DMS153 (cell line): ENCODE data around the gene DMRTC2.
"Not testable (repeated sequence)": the region's sequence is repeated elsewhere in the genome, so short reads cannot be mapped to it uniquely, and the experiment has no call there.

Source experiments
- DNase-seq: peaks from one replicate; lab custom pipeline; 2025; lab: John Stamatoyannopoulos, UW

The DMRTC2 gene

DNA sequence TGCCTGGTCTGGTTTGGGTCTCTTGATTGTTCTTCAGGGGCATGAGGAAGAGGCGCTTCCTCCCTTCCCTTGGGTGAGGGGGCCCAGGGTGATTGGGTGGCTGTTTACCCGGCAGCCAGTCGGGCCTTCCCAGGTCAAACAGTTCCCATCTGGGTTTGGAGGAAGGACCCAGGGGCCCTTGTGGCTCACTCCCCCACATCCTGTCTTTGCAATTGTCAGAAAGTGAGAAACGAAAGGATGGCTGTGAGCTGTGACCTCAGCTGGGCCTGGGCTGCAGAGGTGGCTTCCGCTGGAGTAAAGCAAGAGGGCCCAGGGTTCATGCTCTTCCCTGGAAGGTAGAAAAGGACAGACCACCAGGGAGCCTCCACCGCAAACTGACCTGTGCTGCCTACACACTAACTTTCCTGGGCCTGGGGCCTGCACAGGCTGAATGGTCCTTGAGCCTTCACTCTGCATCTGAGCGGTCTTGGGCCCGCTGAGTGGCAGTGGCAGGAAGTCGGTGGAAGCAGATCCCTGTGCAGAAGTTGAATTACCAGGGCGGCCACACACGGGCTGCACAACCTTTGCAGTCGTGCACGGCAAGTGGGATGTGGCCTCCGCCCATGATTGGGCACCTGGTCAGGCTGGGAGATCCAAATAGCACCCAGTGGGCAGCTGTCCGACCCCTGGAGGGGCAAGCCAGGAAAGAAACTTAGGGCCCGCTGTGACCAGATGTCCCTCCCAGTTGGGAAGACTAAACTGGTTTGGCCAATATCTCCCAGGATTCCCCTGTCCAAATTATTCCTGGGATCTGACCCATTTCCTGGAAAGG is 26.9 kb downstream of the DMRTC2 start:
- DNase-seq, result no peak

DNA sequence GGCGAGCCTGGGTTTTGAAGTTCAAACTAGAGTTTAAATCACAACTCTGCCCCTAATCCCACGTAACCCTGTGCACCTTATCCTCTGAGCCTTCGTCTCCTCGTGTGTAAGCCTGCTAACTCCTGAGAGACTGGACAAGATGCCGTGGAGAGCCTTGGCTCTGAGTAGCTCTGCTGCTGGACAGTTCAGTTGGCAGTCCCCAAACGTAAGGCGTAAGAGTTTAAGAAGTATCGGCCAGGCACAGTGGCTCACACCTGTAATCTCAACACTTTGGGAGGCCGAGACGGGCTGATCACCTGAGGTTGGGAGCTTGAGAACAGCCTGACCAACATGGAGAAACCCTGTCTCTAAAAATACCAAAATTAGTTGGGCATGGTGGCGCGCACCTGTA is 27.5 kb downstream of the DMRTC2 start:
- DNase-seq, result no peak

DNA sequence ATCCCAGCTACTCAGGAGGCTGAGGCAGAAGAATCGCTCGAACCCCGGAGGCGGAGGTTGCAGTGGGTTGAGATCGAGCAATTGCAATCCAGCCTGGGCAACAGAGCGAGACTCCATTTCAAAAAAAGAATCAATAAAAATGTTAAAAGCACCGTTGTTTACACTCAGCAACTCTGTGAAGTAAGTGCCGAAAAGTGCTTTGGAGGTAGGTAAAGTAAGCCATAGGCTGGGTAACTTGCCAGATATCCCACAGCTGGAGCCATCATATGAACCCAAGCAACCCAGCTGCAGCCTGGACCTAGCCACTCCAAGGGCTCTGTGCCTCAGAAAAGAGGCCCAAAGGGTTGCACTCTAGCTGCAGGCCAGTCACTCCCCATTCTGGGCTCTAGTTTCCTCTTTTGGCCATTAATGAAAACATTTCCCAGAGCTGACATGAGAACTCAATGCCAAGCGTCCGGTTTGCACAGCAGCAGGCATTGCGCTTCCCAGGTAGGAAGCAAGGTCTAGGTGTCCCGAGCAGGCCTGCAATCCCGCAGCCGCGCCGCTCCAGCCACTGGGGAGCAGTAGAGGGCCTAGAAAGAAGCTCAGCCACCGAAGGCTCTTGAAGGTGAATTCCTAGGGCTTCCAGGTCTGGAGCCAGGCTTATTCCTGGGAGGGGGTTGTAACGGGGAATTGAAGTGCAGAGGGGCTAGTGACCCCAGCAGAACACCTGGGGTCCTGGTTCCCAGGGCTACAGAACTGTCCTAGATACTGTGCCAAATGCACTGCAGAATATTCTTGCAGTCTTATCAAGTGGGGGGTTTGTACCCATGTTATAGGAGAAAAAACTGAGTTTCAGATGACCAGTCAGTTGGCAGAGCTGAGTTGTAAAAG is 28.2 kb downstream of the DMRTC2 start:
- peak; percentile 74 for DNase-seq

DNA sequence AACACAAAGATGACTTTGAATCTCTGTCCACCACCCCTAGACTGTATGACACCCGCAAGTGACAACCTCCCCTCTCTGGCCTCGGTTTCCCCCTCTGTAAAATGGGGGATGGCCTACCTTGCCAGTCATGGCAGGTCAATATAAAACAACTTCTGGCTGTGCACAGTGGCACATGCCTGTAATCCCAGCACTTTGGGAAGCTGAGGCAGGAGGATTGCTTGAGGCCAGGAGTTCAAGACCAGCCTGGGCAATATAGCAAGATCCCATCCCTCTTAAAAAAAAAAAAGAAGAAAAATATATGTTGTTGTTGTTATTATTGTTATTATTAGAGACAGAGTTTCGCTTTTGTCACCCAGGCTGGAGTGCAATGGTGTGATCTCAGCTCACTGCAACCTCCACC is 31.1 kb downstream of the DMRTC2 start:
- DNase-seq, result not testable (repeated sequence)

DNA sequence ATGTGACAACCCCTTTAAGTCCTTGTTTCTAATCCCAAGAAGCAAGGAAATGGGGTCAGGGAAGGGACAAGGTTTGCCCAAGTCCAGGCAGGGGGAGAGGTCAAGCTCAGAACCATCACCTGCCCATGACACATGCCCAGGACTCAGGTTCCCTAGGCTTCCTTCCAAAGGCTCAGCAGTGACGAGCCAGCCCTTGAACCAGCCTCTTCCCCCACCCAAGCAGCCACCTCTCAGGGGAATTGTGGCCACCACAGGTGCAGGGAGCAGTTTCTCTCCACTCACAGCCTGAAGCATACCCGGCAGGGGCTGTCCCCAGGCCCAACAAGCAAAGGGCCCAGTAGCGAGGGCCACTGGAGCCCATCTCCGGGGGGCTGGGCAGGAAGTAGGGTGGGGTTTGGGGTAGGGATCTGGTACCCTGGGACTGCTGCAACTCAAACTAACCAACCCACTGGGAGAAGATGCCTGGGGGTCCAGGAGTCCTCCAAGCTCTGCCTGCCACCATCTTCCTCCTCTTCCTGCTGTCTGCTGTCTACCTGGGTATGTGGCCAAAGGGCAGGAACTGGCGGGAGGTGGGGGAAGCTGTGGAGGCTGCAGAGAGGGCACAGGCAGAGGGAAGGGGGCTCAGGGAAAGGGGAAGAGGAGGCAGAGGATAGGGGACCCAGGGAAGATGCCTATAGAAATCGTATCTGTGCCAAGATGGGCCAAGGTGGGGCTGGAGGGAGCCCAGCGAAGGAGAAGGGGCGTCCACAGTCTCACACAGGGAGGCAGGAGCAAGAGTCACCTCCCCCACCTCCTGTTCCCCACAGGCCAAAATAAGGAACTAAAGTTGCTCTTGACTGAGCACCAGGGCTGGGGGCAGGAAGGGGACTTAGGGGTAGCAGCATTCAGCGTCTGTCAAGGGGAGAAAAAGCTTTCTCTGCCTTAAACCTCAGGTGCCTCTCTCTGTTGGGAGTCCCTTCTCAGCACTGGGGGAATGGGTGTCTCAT is 32.3 kb downstream of the DMRTC2 start, which contains the start of gene CD79A:
CD79A (plus strand) TSS at position 433 of the 986 bp plus-strand sequence; CDS start at position 459, 26 bp downstream.
- peak; percentile 16 for DNase-seq

DNA sequence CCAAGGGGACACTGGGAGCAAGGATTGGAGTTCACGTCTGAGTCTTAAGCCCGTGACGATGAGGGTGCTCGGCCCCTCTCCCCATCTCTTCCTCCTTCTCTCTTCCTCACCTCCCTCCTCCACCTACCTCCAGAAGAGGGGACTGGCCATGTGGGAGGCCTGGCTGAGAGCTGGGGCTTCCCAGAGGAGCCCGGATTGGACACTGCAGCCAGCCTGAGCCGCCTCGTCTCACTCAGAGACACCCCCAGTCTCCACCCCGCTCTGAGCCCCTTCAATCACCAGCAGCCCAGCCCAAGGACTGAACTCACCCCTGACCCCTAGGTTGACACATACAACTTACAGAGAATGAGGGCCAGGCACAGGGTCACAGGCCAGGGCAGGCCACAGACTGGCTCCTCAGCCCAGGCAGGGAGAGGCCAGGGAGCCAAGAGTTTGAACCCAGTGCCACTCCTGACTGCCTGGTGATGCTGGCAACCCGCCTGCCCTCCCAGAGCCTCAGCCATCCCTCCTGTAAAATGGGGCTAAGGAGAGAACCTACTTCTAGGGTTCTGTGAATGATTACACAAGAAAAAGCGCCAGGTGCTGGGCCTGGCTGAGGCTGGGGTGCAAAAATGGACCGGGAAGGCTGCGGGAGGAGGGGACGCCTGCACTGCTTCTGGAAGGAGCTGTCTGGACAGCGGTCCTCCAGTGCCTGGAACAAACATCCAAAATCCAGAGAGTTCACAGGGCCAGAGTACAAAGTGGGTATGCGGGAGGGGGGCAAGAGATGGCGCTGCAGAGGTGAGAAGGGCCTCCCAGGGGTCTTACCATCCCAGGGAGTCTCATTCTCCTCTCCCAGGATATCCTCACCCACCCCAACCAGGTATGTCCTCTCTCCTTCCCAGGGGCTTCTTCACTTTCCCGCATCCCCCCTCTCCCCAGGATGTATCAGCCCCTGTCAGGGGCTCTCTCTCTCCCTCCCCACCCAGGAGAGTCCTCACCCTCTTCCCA is 33.4 kb downstream of the DMRTC2 start:
- DNase-seq, result no peak

DNA sequence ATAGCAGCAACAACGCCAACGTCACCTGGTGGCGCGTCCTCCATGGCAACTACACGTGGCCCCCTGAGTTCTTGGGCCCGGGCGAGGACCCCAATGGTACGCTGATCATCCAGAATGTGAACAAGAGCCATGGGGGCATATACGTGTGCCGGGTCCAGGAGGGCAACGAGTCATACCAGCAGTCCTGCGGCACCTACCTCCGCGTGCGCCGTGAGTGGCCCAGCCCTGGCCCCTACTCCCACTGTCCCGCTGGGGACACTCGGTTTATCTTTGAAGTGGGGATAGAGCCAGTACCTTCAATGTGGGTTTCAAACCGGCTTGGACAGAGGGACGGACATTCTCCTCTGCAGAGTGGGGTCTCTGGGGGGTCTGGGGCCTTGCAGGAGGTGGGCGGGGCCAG is 34.2 kb downstream of the DMRTC2 start:
- DNase-seq, result no peak

DNA sequence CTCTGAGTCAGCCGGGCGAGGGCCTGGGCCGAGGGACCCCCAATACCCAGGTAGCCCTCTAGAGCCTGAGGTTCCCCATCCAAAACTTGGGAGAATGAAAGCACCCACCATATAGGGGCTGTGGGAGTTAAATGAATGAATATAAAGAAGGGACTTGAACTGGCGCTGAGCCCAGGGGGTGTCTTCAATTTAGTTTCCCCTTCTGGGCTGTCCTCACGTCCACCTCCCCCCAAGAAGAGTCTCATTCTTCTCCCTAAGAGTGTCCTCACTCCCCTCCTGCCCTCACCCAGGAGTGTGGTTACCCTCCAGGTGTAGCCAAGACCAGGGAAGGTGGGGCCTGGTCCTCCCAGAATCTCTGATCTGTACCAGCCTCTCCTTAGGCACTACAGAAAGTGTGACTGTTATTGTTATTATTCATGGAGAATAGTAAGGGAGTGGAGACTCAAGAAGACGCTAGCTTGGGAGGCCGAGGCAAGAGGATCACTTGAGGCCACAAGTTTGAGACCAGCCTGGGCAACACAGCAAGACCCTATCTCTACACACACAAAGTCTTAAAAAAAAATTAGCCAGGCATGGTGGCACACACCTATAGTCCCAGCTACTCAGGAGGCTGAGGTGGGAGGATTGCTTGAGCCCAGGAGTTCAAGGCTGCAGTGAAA is 35.0 kb downstream of the DMRTC2 start:
- DNase-seq, result no peak

DNA sequence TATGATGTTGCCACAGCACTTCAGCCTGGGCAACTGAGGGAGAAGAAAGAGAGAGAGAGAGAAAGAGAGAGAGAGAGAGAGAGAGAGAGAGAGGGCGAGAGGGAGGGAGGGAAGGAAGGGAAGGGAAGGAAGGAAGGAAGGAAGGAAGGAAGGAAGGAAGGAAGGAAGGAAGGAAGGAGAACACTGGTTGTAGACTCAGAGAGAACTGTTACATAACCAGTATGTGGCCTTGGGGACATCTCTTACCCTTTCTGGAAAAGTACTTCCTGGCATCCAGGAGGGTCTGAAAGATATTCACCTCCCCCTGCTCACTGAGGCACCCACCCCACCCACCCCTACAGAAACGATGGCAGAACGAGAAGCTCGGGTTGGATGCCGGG is 35.5 kb downstream of the DMRTC2 start:
- DNase-seq, result no peak

DNA sequence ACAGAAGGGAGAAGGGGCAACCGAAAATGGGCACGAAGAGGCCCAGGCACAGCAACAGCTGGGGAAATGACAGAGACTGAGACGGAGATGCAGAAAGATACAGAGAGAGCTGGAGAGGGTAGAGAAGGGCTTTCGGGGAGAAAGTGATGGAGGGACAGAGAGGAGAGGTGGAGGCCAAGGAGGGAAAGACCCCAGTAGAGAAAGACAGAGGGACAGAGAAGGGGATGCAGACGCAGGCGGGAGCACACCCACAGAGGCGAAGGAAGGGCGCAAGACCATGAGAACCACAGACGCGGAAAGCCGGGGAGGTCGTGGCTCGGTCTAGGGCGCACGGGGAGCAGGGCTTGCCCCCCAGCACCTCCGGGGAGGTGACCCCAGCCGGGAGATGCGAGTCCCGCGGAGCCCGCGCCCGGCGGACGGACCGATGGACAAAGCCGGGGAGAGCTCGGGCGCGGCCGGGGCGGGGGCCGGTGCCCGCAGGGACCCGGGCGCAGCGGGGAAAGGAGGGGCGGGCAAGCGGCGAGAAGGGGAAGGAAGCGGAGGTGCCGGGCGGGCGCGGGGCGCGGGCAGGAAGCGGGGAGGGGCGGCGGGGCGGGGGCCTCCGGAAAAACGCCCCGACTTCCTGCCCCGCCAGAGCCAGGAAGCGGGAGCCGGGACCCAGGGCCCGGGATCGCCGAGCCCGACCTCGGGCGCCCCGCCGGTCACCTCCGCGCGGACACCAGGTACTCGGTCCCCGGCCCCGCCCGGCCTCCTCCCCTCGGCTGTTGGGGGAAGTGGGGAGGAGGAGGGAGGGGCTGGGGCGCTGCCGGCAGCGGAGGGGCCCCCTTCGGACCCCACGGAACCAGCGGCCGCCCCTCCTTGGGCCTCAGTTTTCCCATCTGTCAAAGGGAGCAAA is 38.0 kb downstream of the DMRTC2 start, which contains the start of gene ARHGEF1:
ARHGEF1 (plus strand) TSS at position 617 of the 895 bp plus-strand sequence. CDS start 4,899 bp downstream, outside the sequence.
- DNase-seq, result no peak

DNA sequence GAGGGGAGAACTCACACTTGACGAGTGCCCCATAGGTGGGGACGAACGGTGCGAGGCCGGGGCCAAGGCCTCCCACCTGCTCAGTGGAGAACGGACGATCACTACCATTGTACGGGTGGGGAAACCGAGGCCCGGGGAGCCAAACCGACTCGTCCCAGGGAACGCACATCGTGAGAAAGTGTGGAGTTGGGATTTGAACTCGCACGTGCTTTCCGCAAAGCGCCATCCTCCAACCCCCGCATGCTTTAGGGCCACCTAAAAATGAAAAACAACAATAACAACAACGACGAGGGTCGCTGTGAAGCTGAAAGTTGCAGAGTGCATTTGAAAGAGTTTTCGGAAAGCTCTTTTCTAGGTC is 38.6 kb downstream of the DMRTC2 start:
- no peak for DNase-seq

DNA sequence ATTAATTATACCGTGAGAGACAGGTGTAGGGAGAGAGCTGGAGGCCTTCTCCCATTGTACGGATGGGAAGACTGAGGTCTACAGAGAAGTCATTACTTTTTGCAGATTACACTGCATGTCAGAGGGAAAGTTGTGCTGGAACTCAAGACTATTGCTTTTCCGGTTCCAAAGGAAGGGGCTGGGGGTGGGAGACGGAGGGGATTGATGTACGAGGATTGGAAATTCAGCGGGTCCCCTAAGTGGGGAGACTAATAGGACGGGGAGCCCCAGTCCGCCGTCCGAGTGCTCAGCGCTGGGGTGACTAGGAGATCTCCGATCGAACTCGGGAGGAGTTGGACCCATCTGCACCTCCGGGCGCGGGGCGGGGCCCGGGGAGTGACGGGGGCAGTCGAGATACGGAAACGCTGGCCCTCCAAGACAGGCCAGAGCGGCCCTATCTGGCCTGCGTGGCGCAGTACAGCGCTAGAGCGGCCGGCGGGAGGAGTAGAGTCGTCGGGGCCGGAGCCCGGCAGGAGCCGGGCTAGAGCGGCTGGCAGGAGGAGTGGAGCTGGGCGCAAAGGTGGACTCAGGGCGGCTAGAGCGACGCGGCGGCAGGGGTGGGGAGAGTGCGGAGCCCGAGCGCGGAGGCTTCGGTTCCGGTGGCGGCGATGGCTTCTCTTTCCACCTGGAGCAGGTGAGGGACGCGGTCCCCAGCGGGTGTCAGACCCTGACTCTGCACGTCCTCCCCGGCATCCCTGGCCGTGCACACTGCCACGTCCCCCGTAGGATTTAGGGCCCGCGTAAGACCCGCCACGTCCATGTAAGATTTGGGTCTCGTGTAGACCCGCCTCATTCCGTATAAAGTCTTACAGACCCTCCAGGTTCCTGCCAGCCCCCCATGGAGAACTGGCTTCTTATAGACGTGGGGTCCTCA is 39.2 kb downstream of the DMRTC2 start:
- peak; percentile 98 for DNase-seq

DNA sequence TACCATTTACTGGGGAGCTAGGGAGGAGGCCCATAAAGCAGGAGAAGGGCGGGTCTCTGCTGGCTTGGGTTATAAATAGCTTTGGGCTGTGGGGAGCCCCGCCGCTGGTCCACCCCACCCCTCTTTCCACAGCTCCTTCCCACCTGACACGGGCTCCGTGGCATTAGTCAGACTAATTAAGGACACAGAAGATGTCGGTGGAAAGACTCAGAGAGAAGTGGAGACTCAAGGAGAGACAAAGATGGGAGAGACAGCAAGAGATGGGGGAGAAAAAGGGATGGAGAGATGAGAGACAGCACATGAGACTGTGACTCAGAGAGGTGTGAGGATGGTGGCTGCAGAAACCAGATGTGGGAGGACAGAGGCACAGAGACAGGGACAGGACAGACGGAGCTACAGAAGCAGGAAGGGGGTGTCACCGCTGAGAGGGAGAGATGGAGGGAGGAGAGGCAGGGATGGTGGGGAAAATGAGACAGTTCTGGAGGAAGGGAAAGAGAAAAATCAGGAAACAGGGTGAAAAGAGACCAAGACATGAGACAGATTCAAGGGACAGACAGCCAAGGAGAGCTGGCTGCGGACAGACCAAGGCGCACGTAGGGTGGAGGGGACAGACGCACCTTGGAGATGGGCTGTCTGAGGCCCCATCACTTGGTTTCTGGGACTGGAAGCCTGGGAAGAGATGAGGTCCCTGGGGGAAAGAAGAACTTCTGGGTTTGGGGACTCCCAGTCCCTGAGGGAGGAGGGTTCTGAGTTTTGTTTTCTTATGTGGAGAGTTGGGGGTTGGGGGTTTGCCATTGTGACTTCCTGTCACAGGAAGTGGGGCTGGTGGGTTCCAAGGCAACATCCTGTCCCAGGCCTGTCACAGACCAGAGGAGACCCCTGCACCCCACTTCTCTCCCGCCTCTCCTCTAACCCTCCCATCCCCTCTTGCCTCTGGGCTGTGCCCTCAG is 42.2 kb downstream of the DMRTC2 start:
- DNase-seq, result no peak

DNA sequence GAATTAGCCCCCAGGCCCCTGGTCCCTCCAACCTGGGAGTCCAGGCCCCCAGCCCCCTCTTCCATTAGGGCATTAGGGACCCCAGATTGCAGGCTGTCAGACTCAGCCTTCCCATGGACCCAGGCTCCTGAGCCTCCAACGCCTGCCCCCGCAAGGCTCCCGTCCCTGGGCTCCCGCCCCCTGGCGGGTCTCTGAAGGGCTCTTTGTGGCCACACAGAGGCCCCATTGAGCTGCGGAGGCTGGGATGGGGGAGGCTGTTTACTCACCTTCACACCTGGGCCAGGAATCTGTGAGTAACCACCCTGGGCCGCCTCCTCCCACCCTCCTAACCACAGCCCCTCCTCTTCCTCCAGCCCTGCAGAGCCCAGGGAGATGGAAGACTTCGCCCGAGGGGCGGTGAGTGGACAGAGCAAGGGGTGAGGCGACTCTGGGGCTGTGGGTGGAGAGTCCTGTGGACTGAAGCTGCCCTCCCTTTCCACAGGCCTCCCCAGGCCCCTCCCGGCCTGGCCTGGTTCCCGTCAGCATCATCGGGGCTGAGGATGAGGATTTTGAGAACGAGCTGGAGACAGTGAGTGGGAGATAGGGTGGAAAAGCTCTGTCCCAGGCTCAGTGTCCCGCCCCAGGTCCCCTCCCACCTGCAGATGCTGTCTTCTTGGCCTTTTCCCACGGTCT is 43.0 kb downstream of the DMRTC2 start:
- DNase-seq, result peak; percentile 72

DNA sequence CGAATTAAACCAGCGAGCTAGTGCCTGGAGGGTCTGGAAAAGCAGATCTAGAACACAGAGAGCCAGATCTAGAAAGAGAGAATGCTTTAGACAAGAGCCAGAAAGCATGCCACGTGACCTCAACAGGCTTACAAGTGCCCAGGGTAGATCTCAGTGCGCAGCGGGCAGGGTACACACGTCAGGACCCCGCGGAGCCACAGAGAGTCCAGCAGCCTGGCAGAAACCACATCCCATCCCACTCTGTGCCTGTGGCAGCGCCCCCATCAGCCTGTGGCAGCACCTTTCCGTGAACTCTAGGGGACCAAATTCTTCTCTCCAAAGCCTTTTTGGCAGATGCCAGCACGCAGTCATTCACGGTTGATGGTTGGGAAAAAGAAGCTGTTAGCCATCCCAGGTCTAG is 44.1 kb downstream of the DMRTC2 start:
- DNase-seq, result no peak

DNA sequence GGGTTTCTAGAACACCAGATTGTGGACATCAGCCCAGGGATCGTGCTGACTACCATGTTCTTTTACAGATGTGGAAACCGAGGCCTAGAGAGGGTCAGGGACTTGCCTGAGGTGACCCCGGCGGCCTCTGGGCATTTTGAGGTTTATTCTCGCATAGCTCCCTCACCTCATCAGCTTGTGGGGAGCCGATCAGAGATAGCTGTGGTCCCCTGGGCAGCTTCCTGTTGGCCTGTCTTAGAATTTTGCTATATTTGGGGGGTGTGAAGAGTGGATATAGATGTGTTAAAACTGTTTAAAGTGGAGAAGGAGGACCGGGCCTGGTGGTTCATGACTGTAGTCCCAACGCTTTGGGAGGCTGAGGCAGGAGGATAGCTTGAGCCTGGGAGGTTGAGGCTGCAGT is 45.1 kb downstream of the DMRTC2 start:
- DNase-seq, result no peak
